Neuronal stem cell (in vitro differentiated cells): ENCODE data around the gene WSCD2.

Experiments used
- DNase-seq: peaks from one replicate; pipeline ENCODE4 v3.0.0-alpha.2; 2013; ENCODE audit warnings: low spot score
- H2AFZ ChIP-seq: one replicate; pipeline ENCODE4 v1.6.1; 2013; ENCODE audit warnings: mild to moderate bottlenecking, low read length, inconsistent platforms
- H2AK5ac ChIP-seq: 2 replicates; pipeline ENCODE4 v1.6.1; 2013; ENCODE audit warnings: low read depth, mild to moderate bottlenecking, inconsistent platforms, low read length, moderate library complexity, mixed read lengths
- H2BK120ac ChIP-seq: 2 replicates; pipeline ENCODE4 v1.6.1; 2013; ENCODE audit warnings: low read depth, mild to moderate bottlenecking, inconsistent platforms, low read length, moderate library complexity, mixed read lengths
- H2BK12ac ChIP-seq: one replicate; pipeline ENCODE4 v1.6.1; 2013; ENCODE audit warnings: low read length, inconsistent platforms
- H2BK15ac ChIP-seq: 2 replicates; pipeline ENCODE4 v1.6.1; 2013; ENCODE audit warnings: mild to moderate bottlenecking, low read length, inconsistent platforms, mixed read lengths
- H2BK5ac ChIP-seq: one replicate; pipeline ENCODE4 v1.6.1; 2013; ENCODE audit warnings: inconsistent platforms, mild to moderate bottlenecking, low read length, moderate library complexity
- H3K14ac ChIP-seq: one replicate; pipeline ENCODE4 v1.6.1; 2013; ENCODE audit warnings: low read length, inconsistent platforms
- H3K18ac ChIP-seq: 2 replicates; pipeline ENCODE4 v1.6.1; 2013; ENCODE audit warnings: low read length, inconsistent platforms
- H3K23ac ChIP-seq: 2 replicates; pipeline ENCODE4 v1.6.1; 2013; ENCODE audit warnings: low read depth, mild to moderate bottlenecking, mixed read lengths, low read length, inconsistent platforms; ENCODE audit not compliant: poor library complexity
- H3K27ac ChIP-seq: replicated peaks from 3 replicates; pipeline ENCODE4 v1.5.1; 2013; ENCODE audit warnings: low read length, inconsistent platforms
- H3K27me3 ChIP-seq, 3 experiments: 2 replicates each; pipeline ENCODE4 v1.6.1; 2013; ENCODE audit warnings: low read length in 3 of 3, mild to moderate bottlenecking in 2 of 3, inconsistent platforms in 1 of 3, low read depth in 1 of 3, mixed read lengths in 1 of 3, moderate library complexity in 1 of 3; ENCODE audit not compliant: control insufficient read depth in 3 of 3, insufficient read depth in 3 of 3
- H3K36me3 ChIP-seq, 2 donors: replicated peaks in 1 of 2; 2 replicates each; pipeline ENCODE4 v1.6.1; 2013; ENCODE audit warnings: low read length in 2 of 2; ENCODE audit not compliant: control insufficient read depth in 2 of 2, insufficient read depth in 2 of 2
- H3K4ac ChIP-seq: 2 replicates; pipeline ENCODE4 v1.6.1; 2013; ENCODE audit warnings: inconsistent platforms, mild to moderate bottlenecking, low read length, moderate library complexity
- H3K4me1 ChIP-seq, 2 donors: 1 replicate in 1 of 2; 2 replicates in 1 of 2; pipeline ENCODE4 v1.6.1; 2013; ENCODE audit warnings: low read length in 2 of 2, low read depth in 1 of 2; ENCODE audit not compliant: control insufficient read depth in 2 of 2, insufficient read depth in 1 of 2
- H3K4me2 ChIP-seq: one replicate; pipeline ENCODE4 v1.6.1; 2013; ENCODE audit warnings: mild to moderate bottlenecking, low read length, inconsistent platforms; ENCODE audit not compliant: insufficient read depth, poor library complexity, severe bottlenecking
- H3K4me3 ChIP-seq, 2 donors: 2 replicates each; pipeline ENCODE4 v1.5.1; 2013; ENCODE audit warnings: low read length in 2 of 2, mild to moderate bottlenecking in 2 of 2, inconsistent platforms in 1 of 2, moderate library complexity in 1 of 2
- H3K79me1 ChIP-seq: one replicate; pipeline ENCODE4 v1.6.1; 2013; ENCODE audit warnings: low read depth, mild to moderate bottlenecking, inconsistent platforms, low read length, moderate library complexity
- H3K9ac ChIP-seq: one replicate; pipeline ENCODE4 v1.6.1; 2013; ENCODE audit warnings: mild to moderate bottlenecking, low read depth, low read length, inconsistent platforms; ENCODE audit not compliant: poor library complexity
- H3K9me3 ChIP-seq, 2 donors: replicated peaks in 1 of 2; 2 replicates each; pipeline versions ENCODE3 to v1.6.1; 2013; ENCODE audit warnings: low read length in 2 of 2, mild to moderate bottlenecking in 2 of 2, inconsistent platforms in 1 of 2, low read depth in 1 of 2, mixed read lengths in 1 of 2, moderate library complexity in 1 of 2; ENCODE audit not compliant: control insufficient read depth in 2 of 2, insufficient read depth in 1 of 2
- H4K8ac ChIP-seq: one replicate; pipeline ENCODE4 v1.6.1; 2013; ENCODE audit warnings: low read depth, mild to moderate bottlenecking, inconsistent platforms, low read length, moderate library complexity
- H4K91ac ChIP-seq: one replicate; pipeline ENCODE4 v1.6.1; 2013; ENCODE audit warnings: low read length, low read depth, mild to moderate bottlenecking, inconsistent platforms; ENCODE audit not compliant: poor library complexity
- WGBS, 2 donors: extraction: QIAGEN DNeasy Blood & Tissue Kit; methylation state at CpG; one replicate each; pipeline ENCODE4 v1.1.7; 2013; ENCODE audit warnings: missing lambda C conversion rate in 2 of 2, mixed read lengths in 1 of 2; ENCODE audit not compliant: insufficient read length in 2 of 2, insufficient replicate concordance in 1 of 2; ENCODE audit errors: extremely low coverage in 2 of 2; 5-methylcytosine and 5-hydroxymethylcytosine counted together

The WSCD2 gene

GRCh38 chr12:108198043-108198442 lies 69.0 kb downstream of the WSCD2 start:
- Histone ChIP-seq H3K9ac (no peak overlapping the region), H2AFZ (no peak overlapping the region), H2BK120ac (no peak overlapping the region), H4K8ac (no peak overlapping the region), H3K36me3 (no peaks in the 10 kb centered on the region), H3K23ac (no peak overlapping the region), H3K4me2 (no peak overlapping the region), H3K4me1 (no peaks in the 10 kb centered on the region), H3K4ac (no peak overlapping the region), H2BK15ac (no peak overlapping the region), H3K79me1 (no peaks in the 10 kb centered on the region), H3K14ac (no peak overlapping the region), H3K9me3 (peaks cover 0 to 2% of the 10 kb centered on the region in 2 donors), H3K27ac (no peak overlapping the region), H2BK5ac (no peak overlapping the region), H2BK12ac (no peak overlapping the region), H3K18ac (no peak overlapping the region), H3K27me3 (no peaks in the 10 kb centered on the region), H2AK5ac (no peak overlapping the region), H3K4me3 (no peak overlapping the region), H4K91ac (no peak overlapping the region)
- DNase-seq, result no peak
- 100% methylated on average over 1 of the region's 4 CpGs; no CpG with 5 or more reads in 1 of the 2 donors for WGBS, 2 donors

- Histone ChIP-seq H4K91ac (no peak overlapping the region), H2AFZ (no peak overlapping the region), H4K8ac (no peak overlapping the region), H2BK15ac (no peak overlapping the region), H3K27me3 (no peaks in the 10 kb centered on the region), H3K9ac (no peak overlapping the region), H3K4me1 (no peaks in the 10 kb centered on the region), H3K14ac (no peak overlapping the region), H3K27ac (no peak overlapping the region), H2BK5ac (no peak overlapping the region), H2BK120ac (no peak overlapping the region), H3K18ac (no peak overlapping the region), H3K9me3 (peaks cover 0 to 2% of the 10 kb centered on the region in 2 donors), H3K36me3 (no peaks in the 10 kb centered on the region), H3K23ac (no peak overlapping the region), H2BK12ac (no peak overlapping the region), H3K4me3 (no peak overlapping the region), H3K79me1 (no peaks in the 10 kb centered on the region), H2AK5ac (no peak overlapping the region), H3K4me2 (no peak overlapping the region), H3K4ac (no peak overlapping the region)
- no peak for DNase-seq
- no CpG with 5 or more reads among the region's 5 CpGs for WGBS, 2 donors
Measured at GRCh38 chr12:108199106-108199505, 70.0 kb downstream of the WSCD2 start.

DNA sequence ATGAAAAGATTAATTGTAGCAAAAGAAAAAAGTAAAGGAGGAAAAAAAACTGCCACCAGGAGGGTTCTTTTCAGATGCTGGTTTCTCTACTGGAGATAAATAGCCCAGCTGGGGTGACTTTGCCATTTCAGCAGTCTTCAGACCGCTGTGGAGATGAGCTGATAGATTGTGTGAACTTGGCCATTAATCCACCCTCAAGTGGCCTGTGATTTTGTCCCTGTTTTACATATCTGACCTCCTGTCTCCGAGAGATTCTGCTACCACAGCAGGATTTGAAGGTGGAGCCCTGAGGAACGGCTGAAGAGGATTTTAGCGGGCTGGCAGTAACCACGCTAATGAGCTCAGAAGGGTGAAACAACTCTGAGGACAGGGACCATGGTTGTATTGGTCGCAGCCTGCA lies 72.7 kb downstream of the WSCD2 start:
- no peak overlapping the region for H3K18ac ChIP-seq
- H3K79me1 ChIP-seq, result no peaks in the 10 kb centered on the region
- H4K8ac ChIP-seq, result no peak overlapping the region
- no peak overlapping the region for H2AFZ ChIP-seq
- H3K14ac ChIP-seq, result no peak overlapping the region
- no peak overlapping the region for H3K27ac ChIP-seq
- no peak overlapping the region for H2AK5ac ChIP-seq
- H3K9me3 ChIP-seq, result peaks cover 0 to 2% of the 10 kb centered on the region in 2 donors
- H2BK15ac ChIP-seq, result no peak overlapping the region
- H3K27me3 ChIP-seq, result no peaks in the 10 kb centered on the region
- H2BK120ac ChIP-seq, result no peak overlapping the region
- no CpG with 5 or more reads among the region's 6 CpGs for WGBS, 2 donors
- H3K4me1 ChIP-seq, result no peaks in the 10 kb centered on the region
- H3K9ac ChIP-seq, result no peak overlapping the region
- no peak overlapping the region for H3K4me3 ChIP-seq
- H4K91ac ChIP-seq, result no peak overlapping the region
- no peak overlapping the region for H3K4me2 ChIP-seq
- H3K4ac ChIP-seq, result no peak overlapping the region
- no peak overlapping the region for H3K23ac ChIP-seq
- H2BK5ac ChIP-seq, result no peak overlapping the region
- no peak for DNase-seq
- H2BK12ac ChIP-seq, result no peak overlapping the region
- no peaks in the 10 kb centered on the region for H3K36me3 ChIP-seq

GRCh38 chr12:108204117-108204987 lies 75.3 kb downstream of the WSCD2 start:
- H4K91ac ChIP-seq, result no peak overlapping the region
- H3K4ac ChIP-seq, result no peak overlapping the region
- no peak for DNase-seq
- no peak overlapping the region for H2BK5ac ChIP-seq
- H2AK5ac ChIP-seq, result no peak overlapping the region
- H3K4me1 ChIP-seq, result no peaks in the 10 kb centered on the region
- no peak overlapping the region for H2BK15ac ChIP-seq
- H3K23ac ChIP-seq, result no peak overlapping the region
- no peak overlapping the region for H3K4me3 ChIP-seq
- no peak overlapping the region for H4K8ac ChIP-seq
- H2BK120ac ChIP-seq, result no peak overlapping the region
- H3K4me2 ChIP-seq, result no peak overlapping the region
- no peak overlapping the region for H2AFZ ChIP-seq
- H3K36me3 ChIP-seq, result no peaks in the 10 kb centered on the region
- H3K14ac ChIP-seq, result no peak overlapping the region
- no peak overlapping the region for H3K27ac ChIP-seq
- no CpG with 5 or more reads among the region's 9 CpGs for WGBS, 2 donors
- H3K79me1 ChIP-seq, result no peaks in the 10 kb centered on the region
- H3K27me3 ChIP-seq, result no peaks in the 10 kb centered on the region
- no peak overlapping the region for H2BK12ac ChIP-seq
- peaks cover 0 to 2% of the 10 kb centered on the region in 2 donors for H3K9me3 ChIP-seq
- no peak overlapping the region for H3K18ac ChIP-seq
- H3K9ac ChIP-seq, result no peak overlapping the region
